Measurements from ENCODE around the gene KIAA0586.

DNA sequence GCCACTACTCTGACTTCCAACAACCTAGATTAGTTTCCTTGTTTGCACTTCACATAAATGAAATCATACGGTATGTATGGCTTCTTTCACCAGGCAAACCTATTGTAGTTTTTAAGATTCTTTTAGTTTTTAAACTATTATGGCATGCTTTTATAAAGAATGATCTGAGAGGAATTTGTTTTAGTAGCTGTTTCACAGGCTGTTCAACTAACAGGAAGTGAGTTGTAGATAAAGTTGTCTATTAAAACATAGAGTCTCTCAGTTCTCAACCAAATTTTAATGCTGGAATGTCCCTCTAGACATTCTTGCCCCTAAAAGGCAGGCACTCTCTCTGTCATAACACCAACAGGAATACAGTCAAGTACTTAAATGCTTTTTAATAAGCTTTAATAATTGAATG is 107.5 kb downstream of the KIAA0586 start:
- TF ChIP-seq NFRKB (IDR thresholded peaks at IDR 0.05), result no peak
- no peak for TF ChIP-seq FOXM1 (IDR thresholded peaks at IDR 0.05; ENCODE audit: borderline replicate concordance)
- no peak for TF ChIP-seq ZNF384 (IDR thresholded peaks at IDR 0.05)

Data from HEK293T (cell line).